CD14-positive monocyte (primary cell): ENCODE measurements around the gene FHIT. TPM values are rescaled to one million over a fixed set of nuclear protein-coding genes. Genes with fewer than 3 reads are reported as not detected.

Experiments
- DNase-seq, 3 donors: peaks; one replicate each; pipeline ENCODE4 v3.0.0-alpha.2; 2011 to 2022
- H2AFZ ChIP-seq: 2 replicates; pipeline ENCODE4 v1.6.0; 2012; ENCODE audit warnings: mild to moderate bottlenecking, low read depth, low read length, inconsistent platforms; ENCODE audit not compliant: insufficient read depth, poor library complexity, severe bottlenecking
- H3K27ac ChIP-seq, 2 donors: 1 replicate in 1 of 2; 2 replicates in 1 of 2; pipeline ENCODE4 v1.5.1; 2012 to 2013; ENCODE audit warnings: low read length in 2 of 2, control low read depth in 1 of 2, inconsistent platforms in 1 of 2, low read depth in 1 of 2, mild to moderate bottlenecking in 1 of 2
- H3K27me3 ChIP-seq, 2 donors: one replicate each; pipeline versions ENCODE4 v1.6.0 to v1.6.1; 2011 to 2013; ENCODE audit warnings: low read length in 2 of 2; ENCODE audit not compliant: control insufficient read depth in 2 of 2, insufficient read depth in 2 of 2
- H3K36me3 ChIP-seq, 2 donors: replicated peaks in 1 of 2; 1 replicate in 1 of 2; 2 replicates in 1 of 2; pipeline versions ENCODE4 v1.5.1 to v1.6.1; 2012 to 2013; ENCODE audit warnings: low read length in 2 of 2, control low read depth in 1 of 2, inconsistent platforms in 1 of 2, mild to moderate bottlenecking in 1 of 2; ENCODE audit not compliant: insufficient read depth in 2 of 2, control insufficient read depth in 1 of 2
- H3K4me1 ChIP-seq, 2 donors: 1 replicate in 1 of 2; 2 replicates in 1 of 2; pipeline versions ENCODE4 v1.5.1 to v1.6.1; 2012 to 2013; ENCODE audit warnings: low read length in 2 of 2, control low read depth in 1 of 2, inconsistent platforms in 1 of 2, mild to moderate bottlenecking in 1 of 2, moderate library complexity in 1 of 2; ENCODE audit not compliant: insufficient read depth in 2 of 2, control insufficient read depth in 1 of 2
- H3K4me2 ChIP-seq: replicated peaks from 2 replicates; pipeline ENCODE3; 2012; ENCODE audit warnings: low read length, moderate library complexity, mild to moderate bottlenecking; ENCODE audit not compliant: poor library complexity, severe bottlenecking; ENCODE audit errors: extremely low read depth
- H3K4me3 ChIP-seq, 3 experiments: fragments of 200-600 bp in 1 of 3; sonication (generic) in 1 of 3; replicated peaks in 1 of 3; 1 replicate in 2 of 3; 2 replicates in 1 of 3; pipeline ENCODE4 v1.5.1; 2011 to 2013; ENCODE audit warnings: low read length in 3 of 3, mild to moderate bottlenecking in 3 of 3, control low read depth in 2 of 3, low read depth in 2 of 3, inconsistent platforms in 1 of 3, moderate library complexity in 1 of 3
- H3K79me2 ChIP-seq: 2 replicates; pipeline ENCODE4 v1.6.0; 2012; ENCODE audit warnings: mild to moderate bottlenecking, control low read depth, inconsistent platforms, low read length, moderate library complexity; ENCODE audit not compliant: insufficient read depth
- H3K9ac ChIP-seq: 2 replicates; pipeline ENCODE4 v1.6.0; 2017; ENCODE audit warnings: low read length, mild to moderate bottlenecking; ENCODE audit not compliant: insufficient read depth, poor library complexity, severe bottlenecking
- H3K9me3 ChIP-seq, 2 donors: replicated peaks in 1 of 2; 1 replicate in 1 of 2; 2 replicates in 1 of 2; pipeline versions ENCODE4 v1.5.1 to v1.6.1; 2012 to 2013; ENCODE audit warnings: low read length in 2 of 2, control low read depth in 1 of 2; ENCODE audit not compliant: control insufficient read depth in 1 of 2, insufficient read depth in 1 of 2
- H4K20me1 ChIP-seq: 2 replicates; pipeline ENCODE4 v1.6.0; 2012; ENCODE audit warnings: mild to moderate bottlenecking, low read length, control low read depth, moderate library complexity; ENCODE audit not compliant: insufficient read depth
- H3K27ac Mint-ChIP-seq, 7 donors: one replicate each; pipeline ENCODE4 v1.8.0; 2020; ENCODE audit warnings: mild to moderate bottlenecking in 7 of 7, mixed read lengths in 7 of 7, moderate library complexity in 6 of 7, inconsistent platforms in 2 of 7
- H3K27me3 Mint-ChIP-seq, 3 donors: one replicate each; pipeline ENCODE4 v1.8.0; 2021 to 2022; ENCODE audit warnings: low read depth in 3 of 3, mild to moderate bottlenecking in 3 of 3, mixed read lengths in 3 of 3, moderate library complexity in 3 of 3, inconsistent platforms in 1 of 3
- H3K36me3 Mint-ChIP-seq, 2 donors: one replicate each; pipeline ENCODE4 v1.8.0; 2020; ENCODE audit warnings: mixed read lengths in 2 of 2, inconsistent platforms in 1 of 2, mild to moderate bottlenecking in 1 of 2
- H3K4me1 Mint-ChIP-seq: one replicate; pipeline ENCODE4 v1.8.0; 2020; ENCODE audit warnings: mild to moderate bottlenecking, mixed read lengths
- H3K4me3 Mint-ChIP-seq, 2 donors: one replicate each; pipeline ENCODE4 v1.8.0; 2020; ENCODE audit warnings: mild to moderate bottlenecking in 2 of 2, mixed read lengths in 2 of 2, moderate library complexity in 1 of 2
- H3K9me3 Mint-ChIP-seq, 7 donors: one replicate each; pipeline ENCODE4 v1.8.0; 2020 to 2022; ENCODE audit warnings: mixed read lengths in 7 of 7, mild to moderate bottlenecking in 6 of 7, moderate library complexity in 6 of 7, inconsistent platforms in 2 of 7
- CTCF ChIP-seq: fragments of 200-600 bp; IDR thresholded peaks from one replicate; pipeline ENCODE4 v1.8.0; 2022; ENCODE audit warnings: antibody characterized with exemption, mild to moderate bottlenecking
- WGBS: methylation state at CpG from one replicate; pipeline ENCODE4 v1.1.5; 2013; ENCODE audit warnings: missing lambda C conversion rate; ENCODE audit not compliant: insufficient coverage; 5-methylcytosine and 5-hydroxymethylcytosine counted together
- intact Hi-C, 2 donors: fragments of 100-400 bp; cut with micrococcal nuclease; formaldehyde crosslinking; loops; one replicate each; pipeline versions ENCODE4 v1.15.0 to v1.15.1; 2023
- polyA plus RNA-seq, 3 donors: library from polyadenylated mRNA; depleted of rRNA in 1 of 3; unstranded in 2 of 3; stranded (reverse) in 1 of 3; fragments of 300-500 nt in 2 of 3; fragments of >200 nt in 1 of 3; fragmentation: Illumina TruSeq in 2 of 3; gene quantifications; 1 replicate in 2 of 3; 2 replicates in 1 of 3; pipeline ENCODE4 v1.2.3, GENCODE V29; 2012 to 2021

The FHIT gene
- polyA plus RNA-seq, 3 donors, result 1.7 to 3.4 (median 3.2) TPM

GRCh38 chr3:60096403-60096802 lies 1154.8 kb downstream of the FHIT start:
- Mint-ChIP-seq H3K4me1 (no peaks in the 10 kb centered on the region), H3K9me3 (peaks cover 2 to 9% (median 3%) of the 10 kb centered on the region in 7 donors), H3K36me3 (no peaks in the 10 kb centered on the region), H3K27me3 (peaks cover 0 to 5% (median under 1%) of the 10 kb centered on the region in 3 donors), H3K4me3 (no peak overlapping the region), H3K27ac (no peak overlapping the region)
- Histone ChIP-seq H3K9ac (no peak overlapping the region), H4K20me1 (no peaks in the 10 kb centered on the region), H2AFZ (no peak overlapping the region), H3K4me3 (no peak overlapping the region), H3K4me2 (no peak overlapping the region), H3K27me3 (no peaks in the 10 kb centered on the region), H3K4me1 (no peaks in the 10 kb centered on the region), H3K9me3 (no peaks in the 10 kb centered on the region), H3K27ac (no peak overlapping the region), H3K36me3 (no peaks in the 10 kb centered on the region), H3K79me2 (no peaks in the 10 kb centered on the region)
- TF ChIP-seq CTCF, result no peak
- intact Hi-C loops, result no loop called here
- no peak for DNase-seq
- 98% methylated on average over 4 of the region's 5 CpGs for WGBS

GRCh38 chr3:60095930-60096329 lies 1155.3 kb downstream of the FHIT start:
- H3K27me3 ChIP-seq, result no peaks in the 10 kb centered on the region
- H2AFZ ChIP-seq, result no peak overlapping the region
- H3K36me3 Mint-ChIP-seq, result no peaks in the 10 kb centered on the region
- peaks cover 0 to 5% (median 3%) of the 10 kb centered on the region in 3 donors for H3K27me3 Mint-ChIP-seq
- no peaks in the 10 kb centered on the region for H3K79me2 ChIP-seq
- DNase-seq, result no peak
- intact Hi-C loops, result no loop called here
- H3K4me1 ChIP-seq, result no peaks in the 10 kb centered on the region
- H3K36me3 ChIP-seq, result no peaks in the 10 kb centered on the region
- WGBS, result 93% methylated on average over 5 of the region's 6 CpGs
- H3K4me2 ChIP-seq, result no peak overlapping the region
- peaks cover 2 to 9% (median 3%) of the 10 kb centered on the region in 7 donors for H3K9me3 Mint-ChIP-seq
- no peak overlapping the region for H3K4me3 Mint-ChIP-seq
- no peak for TF ChIP-seq CTCF
- no peaks in the 10 kb centered on the region for H3K4me1 Mint-ChIP-seq
- H3K4me3 ChIP-seq, result no peak overlapping the region
- H4K20me1 ChIP-seq, result no peaks in the 10 kb centered on the region
- H3K9ac ChIP-seq, result no peak overlapping the region
- no peak overlapping the region for H3K27ac Mint-ChIP-seq
- no peaks in the 10 kb centered on the region for H3K9me3 ChIP-seq
- H3K27ac ChIP-seq, result no peak overlapping the region
